Measurements from ENCODE around the gene ADAM8. TPM values are rescaled to one million over a fixed set of nuclear protein-coding genes. Genes with fewer than 3 reads are reported as not detected.
"Not testable (repeated sequence)": the region's sequence is repeated elsewhere in the genome, so short reads cannot be mapped to it uniquely, and the experiment has no call there.

ADAM8 gene
- total RNA-seq, 2 experiments from 2014 or later = 106 to 115 TPM

- ChIA-PET CTCF (interaction anchor here (0.8 to 1.8 kb wide), 5 partner anchors 10 to 285 kb away, joined by 3 to 8 read pairs (median 4); no protein-coding TSS in a partner anchor), POLR2A (interaction anchor here (0.9 to 1.6 kb wide), 3 partner anchors 8 to 14 kb away, joined by 4 to 5 read pairs (median 4); no protein-coding TSS in a partner anchor)
- ATAC-seq = peak; percentile 93
- DNase-seq = peak; percentile 84
- Mint-ChIP-seq H3K27ac (no peak overlapping the region), H3K27me3 (peaks cover 35% of the 10 kb centered on the region), H3K36me3 (ENCODE audit: low read depth) (no peaks in the 10 kb centered on the region), H3K4me3 (no peak overlapping the region), H3K4me1 (ENCODE audit: low read depth) (peaks cover 10% of the 10 kb centered on the region), H3K9me3 (no peaks in the 10 kb centered on the region)
- intact Hi-C loops (cut with micrococcal nuclease) = no loop called here
- TF ChIP-seq CTCF (IDR thresholded peaks at IDR 0.05) = no peak
These were observed 47.6 kb upstream of the ADAM8 start for GRCh38 chr10:133324198-133324792.

- intact Hi-C loops (cut with micrococcal nuclease); H3K27ac Mint-ChIP-seq; POLR2A ChIA-PET; H3K4me3 Mint-ChIP-seq; H3K36me3 Mint-ChIP-seq (ENCODE audit: low read depth); ATAC-seq; DNase-seq; H3K9me3 Mint-ChIP-seq: not testable (repeated sequence)
- Mint-ChIP-seq H3K27me3 (peaks cover 26% of the 10 kb centered on the region), H3K4me1 (ENCODE audit: low read depth) (peaks cover 15% of the 10 kb centered on the region)
- CTCF ChIA-PET = interaction anchor here (1.3 to 4.3 kb wide), 2 partner anchors 7 to 179 kb away, joined by 3 to 26 read pairs; no protein-coding TSS in a partner anchor
These were observed 45.5 kb upstream of the ADAM8 start for GRCh38 chr10:133322064-133322709.

- H3K36me3 Mint-ChIP-seq (ENCODE audit: low read depth); intact Hi-C loops (cut with micrococcal nuclease); H3K4me3 Mint-ChIP-seq; H3K9me3 Mint-ChIP-seq; H3K27ac Mint-ChIP-seq; DNase-seq; ATAC-seq: not testable (repeated sequence)
- Mint-ChIP-seq H3K4me1 (ENCODE audit: low read depth) (peaks cover 11% of the 10 kb centered on the region), H3K27me3 (peaks cover 15% of the 10 kb centered on the region)
- ChIA-PET POLR2A (interaction anchor here (0.8 kb wide), 1 partner anchor 74 kb away, joined by 4 read pairs; no protein-coding TSS in a partner anchor), CTCF (interaction anchor here (1.1 to 4.3 kb wide), 3 partner anchors 8 to 196 kb away, joined by 3 to 26 read pairs (median 3); no protein-coding TSS in a partner anchor)
These were observed 44.3 kb upstream of the ADAM8 start for GRCh38 chr10:133320852-133321422.

- ChIA-PET CTCF (interaction anchor here (0.8 to 4.3 kb wide), 7 partner anchors 10 to 120 kb away, joined by 3 to 26 read pairs (median 3); no protein-coding TSS in a partner anchor), POLR2A (interaction anchor here (1.4 kb wide), 1 partner anchor 10 kb away, joined by 3 read pairs; no protein-coding TSS in a partner anchor)
- TF ChIP-seq CTCF (IDR thresholded peaks at IDR 0.05) = peak; percentile 81
- DNase-seq (peak; percentile 79), ATAC-seq (peak; percentile 94)
- intact Hi-C loops (cut with micrococcal nuclease) = no loop called here
- Mint-ChIP-seq H3K27ac (no peak overlapping the region), H3K4me3 (peak overlapping the region; percentile 65), H3K4me1 (ENCODE audit: low read depth) (peaks cover 8% of the 10 kb centered on the region), H3K36me3 (ENCODE audit: low read depth) (no peaks in the 10 kb centered on the region), H3K27me3 (peaks cover 10% of the 10 kb centered on the region), H3K9me3 (no peaks in the 10 kb centered on the region)
These were observed 41.9 kb upstream of the ADAM8 start for GRCh38 chr10:133318494-133319127.

- no peak overlapping the region for H3K27ac Mint-ChIP-seq
- no peaks in the 10 kb centered on the region for H3K9me3 Mint-ChIP-seq
- H3K4me1 Mint-ChIP-seq (ENCODE audit: low read depth) = peaks cover 8% of the 10 kb centered on the region
- intact Hi-C loops (cut with micrococcal nuclease) = no loop called here
- no peak for TF ChIP-seq CTCF (IDR thresholded peaks at IDR 0.05)
- H3K36me3 Mint-ChIP-seq (ENCODE audit: low read depth) = peaks cover 2% of the 10 kb centered on the region
- DNase-seq = no peak
- peaks cover 10% of the 10 kb centered on the region for H3K27me3 Mint-ChIP-seq
- ChIA-PET CTCF (no interaction called here), POLR2A (no interaction called here)
- no peak overlapping the region for H3K4me3 Mint-ChIP-seq
- no peak for ATAC-seq
These were observed 40.1 kb upstream of the ADAM8 start for GRCh38 chr10:133316732-133317131.

Measured in activated CD8-positive, alpha-beta T cell treated with anti-CD3 and anti-CD28 coated beads for 36 hours (primary cell).